Loucy (cell line): ENCODE measurements around the gene AVPR2.

Experiments
- H2AFZ ChIP-seq: fragments of 200-600 bp; sonication (generic); 2 replicates; pipeline ENCODE4 v1.6.0; 2016; ENCODE audit warnings: antibody characterized with exemption, mild to moderate bottlenecking, low read length, moderate library complexity
- H3F3A ChIP-seq: fragments of 200-600 bp; 2 replicates; pipeline ENCODE4 v1.6.0; 2016; ENCODE audit warnings: antibody characterized with exemption, low read depth, mild to moderate bottlenecking
- H3K27me3 ChIP-seq: fragments of 200-600 bp; sonication (generic); 2 replicates; pipeline ENCODE4 v1.6.1; 2014; ENCODE audit warnings: low read length, mild to moderate bottlenecking; ENCODE audit not compliant: insufficient read depth, poor library complexity, severe bottlenecking
- H3K36me3 ChIP-seq: fragments of 200-600 bp; sonication (generic); 2 replicates; pipeline ENCODE4 v1.6.1; 2016; ENCODE audit warnings: low read length; ENCODE audit not compliant: insufficient read depth
- H3K4me1 ChIP-seq: fragments of 200-600 bp; sonication (generic); 2 replicates; pipeline ENCODE4 v1.5.1; 2014; ENCODE audit warnings: low read length, mild to moderate bottlenecking; ENCODE audit not compliant: insufficient read depth, poor library complexity, severe bottlenecking
- H3K4me2 ChIP-seq: fragments of 200-600 bp; sonication (generic); 2 replicates; pipeline ENCODE4 v1.6.0; 2014; ENCODE audit warnings: antibody characterized with exemption, low read length, low read depth, mild to moderate bottlenecking; ENCODE audit not compliant: poor library complexity, severe bottlenecking
- H3K4me3 ChIP-seq: fragments of 200-600 bp; sonication (generic); 2 replicates; pipeline ENCODE4 v1.5.1; 2014; ENCODE audit warnings: low read length, mild to moderate bottlenecking, mixed read lengths; ENCODE audit not compliant: poor library complexity, severe bottlenecking
- H3K79me2 ChIP-seq: fragments of 200-600 bp; sonication (generic); 2 replicates; pipeline ENCODE4 v1.6.1; 2014; ENCODE audit warnings: low read length; ENCODE audit not compliant: insufficient read depth
- H3K9ac ChIP-seq: fragments of 200-600 bp; sonication (generic); 2 replicates; pipeline ENCODE4 v1.6.0; 2014; ENCODE audit warnings: mild to moderate bottlenecking, low read depth, low read length, moderate library complexity; ENCODE audit not compliant: poor library complexity, severe bottlenecking
- H3K9me2 ChIP-seq: fragments of 200-600 bp; sonication (generic); replicated peaks from 2 replicates; pipeline ENCODE4 v1.6.1; 2016; ENCODE audit warnings: low read depth, low read length, mixed read lengths
- H3K9me3 ChIP-seq: fragments of 200-600 bp; sonication (generic); 2 replicates; pipeline ENCODE4 v1.6.1; 2014; ENCODE audit warnings: mild to moderate bottlenecking, antibody characterized with exemption, low read length, low read depth; ENCODE audit not compliant: insufficient read depth
- H4K20me1 ChIP-seq: fragments of 200-600 bp; sonication (generic); 2 replicates; pipeline ENCODE4 v1.6.0; 2014; ENCODE audit warnings: antibody characterized with exemption, low read length, mild to moderate bottlenecking; ENCODE audit not compliant: insufficient read depth, poor library complexity, severe bottlenecking
- CTCF ChIP-seq: fragments of 200-600 bp; sonication (generic); conservative IDR thresholded peaks from 2 replicates; pipeline ENCODE4 v1.5.1; 2014; ENCODE audit warnings: mild to moderate bottlenecking, antibody characterized with exemption, low read length
- EZH2phosphoT487 ChIP-seq: fragments of 200-600 bp; IDR thresholded peaks from 2 replicates; pipeline ENCODE4 v1.6.1; 2018; ENCODE audit warnings: antibody characterized with exemption, mild to moderate bottlenecking, moderate library complexity, borderline replicate concordance

AVPR2 gene

DNA sequence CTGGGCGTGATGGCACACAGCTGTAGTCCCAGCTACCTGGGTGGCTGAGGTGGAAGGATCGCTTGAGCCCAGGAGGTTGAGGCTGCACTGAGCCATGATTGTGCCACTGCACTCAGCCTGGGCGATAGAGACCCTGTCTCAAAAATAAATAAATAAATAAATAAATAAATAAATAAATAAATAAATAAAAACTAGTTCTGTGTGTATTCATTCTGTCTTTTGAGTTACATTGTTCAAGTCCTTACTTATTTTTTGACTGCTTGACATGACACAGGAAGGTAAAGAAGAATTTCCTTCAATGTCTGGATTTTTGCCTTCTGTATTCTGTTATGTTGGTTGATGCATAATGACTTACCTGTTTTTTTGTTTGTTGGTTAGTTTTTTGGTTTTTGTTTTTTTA lies 32.6 kb downstream of the AVPR2 start:
- Histone ChIP-seq H3K79me2 (peaks cover 27% of the 10 kb centered on the region), H3K4me2 (no peak overlapping the region), H3K9me2 (no peaks in the 10 kb centered on the region), H4K20me1 (no peaks in the 10 kb centered on the region), H3K9ac (no peak overlapping the region), H3F3A (no peaks in the 10 kb centered on the region), H3K4me3 (no peak overlapping the region), H3K4me1 (peaks cover 5% of the 10 kb centered on the region), H3K27me3 (no peaks in the 10 kb centered on the region), H3K36me3 (no peaks in the 10 kb centered on the region), H3K9me3 (no peaks in the 10 kb centered on the region), H2AFZ (no peak overlapping the region)
- TF ChIP-seq CTCF (no peak), EZH2phosphoT487 (no peak)

DNA sequence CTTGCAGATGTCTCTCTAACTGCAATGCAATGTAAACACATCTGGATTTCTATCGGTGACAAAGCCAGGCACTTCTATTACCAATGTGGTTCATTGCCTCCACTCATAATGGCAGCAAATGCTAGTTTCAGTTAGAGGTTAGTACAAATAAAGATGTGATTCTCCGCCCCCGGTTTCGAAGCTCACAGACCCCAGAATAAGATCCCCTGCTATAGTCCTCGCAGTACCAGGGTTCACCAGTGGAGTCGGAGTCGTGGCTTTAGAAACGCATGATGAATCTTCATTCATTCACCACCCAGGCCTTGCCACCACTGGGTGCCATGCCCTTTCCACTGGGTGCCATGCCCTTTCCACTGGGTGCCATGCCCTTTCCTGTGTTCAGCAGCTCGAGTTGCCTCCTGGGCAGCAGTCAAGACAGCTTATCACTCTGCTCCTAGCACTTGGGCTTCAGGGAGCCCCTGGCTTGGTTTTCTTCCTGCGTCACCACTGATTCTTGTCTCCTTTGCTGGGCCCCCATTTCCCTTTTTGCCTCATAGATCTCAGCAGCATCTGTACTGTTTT lies 33.8 kb downstream of the AVPR2 start:
- Histone ChIP-seq H3F3A (no peaks in the 10 kb centered on the region), H3K4me1 (peaks cover 5% of the 10 kb centered on the region), H3K79me2 (peaks cover 15% of the 10 kb centered on the region), H3K27me3 (no peaks in the 10 kb centered on the region), H3K9me2 (no peaks in the 10 kb centered on the region), H4K20me1 (no peaks in the 10 kb centered on the region), H3K9me3 (no peaks in the 10 kb centered on the region), H2AFZ (no peak overlapping the region), H3K4me3 (no peak overlapping the region), H3K4me2 (no peak overlapping the region), H3K9ac (no peak overlapping the region), H3K36me3 (no peaks in the 10 kb centered on the region)
- no peak for TF ChIP-seq EZH2phosphoT487
- 0 out of 2 replicates have a peak, but pooled peaks have one; percentile 10 for TF ChIP-seq CTCF

GRCh38 chrX:153939573-153939972 lies 35.1 kb downstream of the AVPR2 start:
- Histone ChIP-seq H3K4me2 (no peak overlapping the region), H4K20me1 (no peaks in the 10 kb centered on the region), H3K9me2 (no peaks in the 10 kb centered on the region), H3F3A (no peaks in the 10 kb centered on the region), H3K9ac (no peak overlapping the region), H3K4me1 (no peaks in the 10 kb centered on the region), H3K36me3 (no peaks in the 10 kb centered on the region), H3K27me3 (no peaks in the 10 kb centered on the region), H3K79me2 (peaks cover 2% of the 10 kb centered on the region; the same call in 1 of the 2 replicates), H3K9me3 (no peaks in the 10 kb centered on the region), H3K4me3 (no peak overlapping the region), H2AFZ (no peak overlapping the region)
- TF ChIP-seq CTCF, result no peak
- TF ChIP-seq EZH2phosphoT487, result no peak
